NCI-H2029 treated with DMSO at 0.1 percent for 48 hours (cell line): ENCODE data around the gene AGA.

ENCODE experiments used
- DNase-seq: peaks from one replicate; lab custom pipeline; 2025; lab: John Stamatoyannopoulos, UW

The AGA gene

DNA sequence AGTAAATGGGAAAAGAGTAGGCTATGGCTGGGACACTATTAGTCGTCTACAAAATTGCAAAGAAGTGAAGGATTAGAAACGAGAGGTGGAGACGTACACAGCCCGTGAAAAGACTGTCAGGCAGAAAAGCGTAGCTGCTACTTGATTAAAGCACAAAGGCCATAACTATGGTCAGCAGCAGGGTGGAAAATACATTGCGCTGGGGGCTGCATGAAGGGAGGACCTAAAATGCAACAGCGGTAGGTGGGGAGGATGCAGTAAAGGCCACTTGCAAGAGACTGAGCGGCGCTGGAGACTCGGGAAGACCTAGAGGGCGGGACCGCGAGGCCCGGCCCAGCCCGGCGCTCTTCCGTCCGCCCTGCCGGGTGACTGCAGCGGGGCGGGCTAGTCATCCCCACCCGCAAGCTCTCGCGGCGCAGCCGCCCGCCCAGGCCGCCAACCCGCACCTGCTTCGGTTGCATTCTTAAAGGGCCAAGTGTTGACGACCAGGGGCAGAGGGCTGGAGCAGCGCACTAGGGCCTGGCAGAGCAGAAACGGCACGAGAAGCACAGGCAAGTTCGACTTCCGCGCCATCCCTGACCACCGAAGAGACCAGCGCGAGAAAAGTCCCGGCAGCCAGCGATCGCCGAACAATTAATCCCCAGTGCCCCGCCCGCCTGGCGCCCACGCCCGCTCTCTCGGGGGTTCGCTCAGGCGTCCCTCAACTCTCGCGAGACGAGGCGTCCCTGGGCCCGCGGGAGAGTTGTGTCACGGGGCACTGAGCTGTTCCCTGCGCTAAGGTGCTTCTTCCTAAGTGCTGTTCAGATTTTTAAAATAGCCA, at the start of gene AGA:
Gene AGA (minus strand): TSS at position 635 of the 820 bp plus-strand sequence. CDS start 62 bp downstream, at position 573.
- DNase-seq: peak; percentile 60

DNA sequence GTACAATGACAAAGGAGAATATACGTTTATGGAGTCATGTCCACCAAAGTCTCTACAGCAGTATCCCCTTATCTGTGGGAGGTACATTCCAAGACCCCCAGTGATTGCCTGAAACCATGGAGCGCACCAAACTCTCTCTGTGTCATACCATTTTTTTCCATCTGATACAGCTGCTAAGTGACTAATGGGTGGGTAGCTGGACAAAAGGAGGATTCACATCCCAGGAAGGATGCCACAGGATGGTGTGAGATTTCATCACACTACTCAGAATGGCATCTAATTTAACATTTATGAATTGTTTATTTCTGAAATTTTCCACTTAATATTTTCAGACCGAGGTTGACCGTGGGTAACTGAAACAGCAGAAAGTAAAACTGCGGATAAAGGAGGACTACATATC, 49.8 kb upstream of the AGA start:
- no peak for DNase-seq

DNA sequence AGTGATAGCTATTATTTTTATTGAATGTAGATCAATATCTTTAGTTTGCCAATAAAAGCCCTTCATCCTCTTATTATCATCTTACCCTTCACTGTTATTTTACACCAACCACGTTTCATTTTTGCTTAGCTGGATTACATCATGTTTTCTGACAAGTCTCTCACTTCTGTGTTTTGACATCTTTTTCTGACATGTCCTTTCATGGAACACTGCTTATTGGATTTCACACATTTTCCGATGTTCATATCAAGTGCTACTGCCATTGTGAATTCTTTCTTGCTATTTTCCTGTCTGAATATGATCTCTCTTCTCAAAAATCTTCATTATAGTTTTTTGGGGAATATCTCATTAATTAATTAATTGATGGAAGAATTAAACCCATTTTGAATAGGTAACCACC, 48.5 kb upstream of the AGA start:
- DNase-seq: no peak

DNA sequence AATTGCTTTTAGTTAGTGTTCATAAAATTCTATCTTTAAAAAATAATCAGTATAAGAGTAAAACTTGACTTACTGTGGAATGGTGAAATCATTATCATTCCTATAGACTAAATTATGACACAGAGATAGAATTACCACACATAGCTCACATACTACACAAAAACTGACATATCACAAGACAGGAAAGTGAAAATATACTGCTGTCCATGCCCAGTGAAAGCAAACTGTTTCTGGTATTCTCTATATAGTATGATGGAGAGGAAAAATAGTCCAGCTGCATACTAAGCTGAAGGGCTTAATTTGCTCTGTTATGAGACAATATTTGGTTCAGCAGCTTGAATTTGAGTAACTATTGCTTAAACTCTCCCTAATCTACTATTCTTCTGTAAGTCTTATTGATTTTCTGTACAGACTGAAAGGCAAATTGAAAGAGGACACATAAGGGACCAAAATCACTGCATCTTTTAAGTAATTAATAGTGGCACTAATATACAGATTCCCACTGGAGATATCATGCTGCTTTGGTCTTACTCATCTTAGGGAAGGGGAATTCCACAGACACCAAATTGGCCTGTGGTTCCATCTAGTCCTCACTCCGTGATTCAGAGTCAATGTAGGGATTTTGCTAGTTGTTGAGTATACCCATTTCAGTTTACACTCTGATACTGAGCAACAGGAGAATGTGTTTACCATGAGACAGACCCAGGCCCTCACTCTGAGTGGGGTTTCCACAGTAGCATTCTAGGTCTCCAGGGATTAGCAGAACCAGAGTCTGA, 47.4 kb upstream of the AGA start:
- no peak for DNase-seq

DNA sequence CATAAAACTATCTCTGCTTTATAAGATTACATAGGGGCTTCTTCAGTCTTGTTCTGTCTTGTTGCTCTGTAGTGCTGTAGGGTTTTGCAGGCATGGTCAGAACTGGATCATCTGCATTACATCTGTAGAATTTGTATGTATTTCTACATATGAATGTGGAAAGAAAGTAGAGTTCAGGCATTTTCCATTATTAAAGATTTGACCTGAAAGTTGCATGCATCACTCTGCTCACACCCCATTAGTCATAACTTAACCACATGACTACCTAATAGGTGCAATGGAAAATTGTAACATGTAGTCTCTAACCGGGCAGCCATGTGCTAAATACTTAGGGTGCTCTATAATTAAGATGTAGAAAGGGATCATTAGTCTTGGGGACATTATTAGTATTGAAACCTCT, 45.7 kb upstream of the AGA start:
- no peak for DNase-seq

DNA sequence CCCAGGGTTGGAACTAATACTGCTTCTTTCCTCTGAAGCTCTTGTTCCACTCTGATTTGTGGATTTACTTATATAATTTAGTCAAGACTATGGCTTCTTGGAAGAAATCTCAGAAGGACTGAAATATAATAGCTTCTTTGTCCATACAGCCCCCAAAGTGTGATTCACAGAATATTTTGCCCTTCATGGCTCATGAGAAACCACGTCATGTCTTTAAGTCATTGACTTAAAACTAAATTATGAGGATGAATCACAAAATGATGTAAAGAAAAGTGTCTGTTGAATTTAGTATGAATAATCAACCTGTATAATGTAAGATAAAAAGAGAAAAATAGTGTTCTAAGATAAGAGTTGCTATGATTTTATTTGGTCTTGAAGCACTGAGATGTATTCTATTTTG, 43.3 kb upstream of the AGA start:
- no peak for DNase-seq

DNA sequence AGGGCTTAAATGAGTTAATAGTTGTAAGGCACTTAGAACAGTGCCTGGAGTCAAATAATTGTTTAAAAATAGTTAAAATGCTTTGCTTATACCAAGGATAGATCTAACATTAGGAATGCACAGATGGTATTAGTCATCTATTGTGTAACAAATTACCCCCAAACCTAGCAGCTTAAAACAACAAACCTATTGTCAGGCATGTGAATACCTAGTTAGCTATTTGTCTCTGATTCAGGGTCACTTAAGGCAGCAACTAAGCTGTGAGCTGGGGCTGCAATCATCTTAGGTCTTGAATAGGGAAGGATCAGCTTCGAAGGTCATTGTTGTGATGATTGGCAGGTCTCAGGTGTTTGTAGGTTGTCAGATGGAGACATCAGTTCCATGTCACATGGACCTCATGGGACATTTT, 42.4 kb upstream of the AGA start:
- no peak for DNase-seq

DNA sequence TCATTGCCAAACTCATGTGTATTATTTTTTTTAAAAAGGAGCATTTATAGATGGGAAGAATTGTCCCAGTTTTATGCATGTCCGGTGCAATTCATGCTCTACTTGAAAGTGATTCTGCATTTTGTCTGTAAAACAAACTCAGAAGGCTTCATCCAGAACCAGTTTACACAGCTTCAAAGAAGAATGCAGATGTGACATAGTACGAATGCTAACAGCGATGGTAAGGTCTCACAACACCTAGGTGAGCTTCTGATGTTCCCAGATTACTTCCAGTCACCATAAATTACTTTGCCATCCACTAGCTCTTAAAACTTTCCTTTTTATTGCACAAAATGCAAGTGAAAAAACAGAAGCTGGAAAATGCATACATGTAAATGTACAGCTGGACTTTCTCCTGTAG, 41.5 kb upstream of the AGA start:
- DNase-seq: no peak

DNA sequence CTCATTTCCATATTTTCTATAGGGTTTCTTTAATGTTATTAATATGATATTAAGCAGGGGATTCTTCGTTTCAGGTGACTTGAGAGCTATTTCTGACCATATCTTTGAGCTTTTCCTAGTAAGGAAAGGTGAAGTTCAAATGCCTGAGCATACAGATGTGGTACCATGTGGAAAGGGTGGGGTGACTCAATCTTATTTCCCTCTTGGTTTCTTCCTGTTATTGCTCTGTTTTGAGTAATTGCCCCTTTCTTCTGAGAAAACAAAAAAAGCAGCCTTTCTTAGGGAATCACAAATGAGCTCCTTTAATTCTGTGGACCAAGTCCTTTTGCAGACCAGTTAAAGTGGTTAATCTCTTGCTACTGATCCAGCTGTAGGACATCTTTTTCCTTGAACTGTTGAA, 41.0 kb upstream of the AGA start:
- DNase-seq: no peak

DNA sequence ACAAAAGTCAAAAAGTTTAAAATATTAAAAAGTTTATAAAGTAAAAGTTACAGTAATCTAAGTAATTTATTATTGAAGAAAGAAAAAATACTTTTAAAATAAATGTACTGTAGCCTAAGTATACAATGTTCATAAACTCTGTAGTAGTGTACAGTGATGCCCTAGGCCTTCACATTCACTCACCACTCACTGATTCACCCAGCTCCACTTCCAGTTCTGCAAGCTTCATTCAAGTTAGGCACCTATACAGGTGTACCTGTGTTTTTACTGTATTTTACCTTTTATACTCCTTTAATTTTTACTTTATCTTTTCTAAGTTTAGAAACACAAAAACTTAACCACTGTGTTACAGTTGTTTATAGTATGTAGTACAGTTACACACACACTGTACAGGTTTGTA, 40.1 kb upstream of the AGA start:
- no peak for DNase-seq

DNA sequence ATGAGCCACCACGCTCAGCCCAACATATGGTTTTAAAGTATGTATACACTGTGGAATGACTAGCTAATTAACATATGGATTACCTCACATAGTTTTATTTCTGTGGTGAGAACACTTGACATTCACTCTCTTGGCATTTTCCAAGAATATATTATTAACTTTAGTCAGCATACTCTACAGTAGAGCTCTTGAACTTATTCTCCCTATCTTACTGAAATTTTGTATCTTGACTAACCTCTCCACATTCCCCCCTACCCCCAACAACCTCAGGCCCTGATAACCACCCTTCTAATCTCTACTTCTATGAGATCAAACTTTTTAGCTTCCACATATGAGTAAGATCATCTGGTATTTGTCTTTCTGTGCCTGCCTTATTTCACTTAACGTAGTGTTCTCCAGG, 38.6 kb upstream of the AGA start:
- DNase-seq: no peak

DNA sequence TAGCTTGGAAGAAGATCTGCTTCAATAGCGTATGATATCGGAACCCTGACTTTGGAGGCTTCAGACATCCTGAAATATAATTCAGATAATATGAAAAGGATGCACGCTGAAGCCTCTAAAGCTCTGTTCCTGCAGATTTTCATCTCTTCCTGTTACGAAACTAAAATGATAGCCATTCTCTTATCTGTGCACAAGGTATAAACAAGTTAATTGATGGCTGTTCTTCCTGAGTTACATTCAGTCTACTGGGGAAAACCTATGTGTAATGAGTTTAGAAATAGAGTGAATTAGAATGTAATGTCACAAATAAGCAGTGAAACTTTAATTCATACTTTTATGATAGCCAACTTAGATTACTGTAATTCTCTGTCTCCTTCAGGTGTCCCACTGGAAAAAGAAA, 36.8 kb upstream of the AGA start:
- no peak for DNase-seq

DNA sequence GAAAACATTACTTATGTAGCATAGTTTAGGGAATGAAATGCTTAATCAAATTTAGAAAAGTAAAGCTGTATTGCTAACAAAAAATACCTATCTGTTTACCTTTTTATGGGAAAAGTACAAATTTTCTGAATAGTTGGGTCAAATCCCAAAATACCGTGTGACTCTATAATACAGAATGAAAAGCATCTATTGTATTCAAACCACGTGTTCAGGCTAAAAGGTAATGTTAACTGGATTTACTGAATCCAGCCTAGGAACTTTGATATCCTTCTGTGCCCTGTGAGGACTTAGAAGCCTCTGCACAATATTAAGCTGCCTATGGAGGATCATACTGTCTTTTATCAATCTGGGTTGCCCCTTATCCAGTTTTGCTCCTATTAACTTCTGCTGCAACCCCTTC, 36.3 kb upstream of the AGA start:
- DNase-seq: no peak

DNA sequence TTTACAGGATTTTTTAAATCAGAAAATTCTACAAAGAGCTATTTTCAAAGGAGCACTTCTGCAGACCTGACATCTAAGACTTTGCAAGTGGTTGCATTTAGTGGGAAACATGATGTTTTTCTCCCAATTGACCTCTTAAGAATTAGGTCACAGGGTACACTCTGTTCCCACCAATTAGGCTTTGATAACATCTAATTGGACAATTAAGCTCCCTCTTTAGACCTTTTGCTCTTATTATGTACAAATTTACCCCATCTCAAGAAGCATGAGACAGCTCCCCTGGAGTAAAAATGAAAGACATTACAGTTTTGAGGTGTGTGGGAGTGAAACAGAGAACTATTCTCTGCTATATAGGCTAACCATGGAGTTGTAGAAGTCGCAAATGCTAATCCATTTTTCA, 31.8 kb upstream of the AGA start:
- no peak for DNase-seq

DNA sequence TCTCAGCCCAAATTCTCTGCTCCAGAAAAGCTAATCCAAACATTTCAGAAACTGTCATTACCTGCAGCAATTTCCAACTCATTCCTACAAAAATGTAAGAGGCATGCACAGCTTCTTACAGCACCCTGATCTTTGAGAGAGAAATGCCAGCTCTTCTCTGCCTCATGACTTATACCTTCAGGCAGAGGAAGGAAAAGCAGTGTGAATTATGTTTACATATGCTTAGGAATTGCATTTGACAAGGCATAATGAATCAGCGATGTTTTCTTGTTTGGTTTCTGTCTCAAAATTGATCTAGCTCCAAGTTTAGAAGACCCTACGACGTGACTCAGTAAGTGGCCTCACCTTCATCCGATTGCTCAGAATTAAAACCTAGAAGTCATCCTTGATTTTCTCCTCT, 21.8 kb upstream of the AGA start:
- no peak for DNase-seq

DNA sequence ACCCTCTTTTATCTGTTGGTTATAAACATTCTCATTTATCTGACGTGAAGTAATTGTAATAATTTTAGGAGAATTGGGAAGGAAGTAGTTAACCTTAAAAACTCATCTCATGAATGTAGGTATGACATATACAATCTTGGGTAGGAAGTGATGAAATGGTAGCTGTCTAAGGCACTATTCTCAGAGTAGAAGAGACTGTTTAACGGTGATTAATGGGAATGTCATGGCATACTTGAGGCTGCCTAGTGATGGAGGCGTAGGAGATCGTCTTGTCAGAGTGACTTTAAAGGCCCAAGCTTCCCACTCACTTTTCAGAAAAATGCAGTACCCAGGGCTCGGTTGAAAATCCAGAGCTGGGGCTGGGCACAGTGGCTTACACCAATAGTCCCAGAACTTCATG, 19.4 kb upstream of the AGA start:
- DNase-seq: no peak

DNA sequence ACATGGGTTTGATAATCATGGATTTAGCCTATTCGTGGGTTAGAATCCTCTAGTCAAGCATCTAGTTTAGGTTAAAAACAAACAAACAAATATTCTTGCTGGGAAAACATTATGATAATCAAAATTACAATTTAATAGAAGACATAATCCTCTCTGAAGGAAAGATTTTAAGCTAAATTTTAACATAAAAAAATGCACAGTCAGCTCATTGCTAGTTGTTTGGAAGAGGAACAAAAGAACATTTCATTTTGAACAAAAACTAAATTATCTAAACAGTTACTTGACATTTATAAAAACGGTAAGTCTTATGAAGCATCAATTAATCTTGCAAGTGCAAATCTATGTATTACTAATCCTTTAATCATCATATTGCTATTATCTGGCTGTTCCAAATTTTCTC, 18.2 kb upstream of the AGA start:
- no peak for DNase-seq

DNA sequence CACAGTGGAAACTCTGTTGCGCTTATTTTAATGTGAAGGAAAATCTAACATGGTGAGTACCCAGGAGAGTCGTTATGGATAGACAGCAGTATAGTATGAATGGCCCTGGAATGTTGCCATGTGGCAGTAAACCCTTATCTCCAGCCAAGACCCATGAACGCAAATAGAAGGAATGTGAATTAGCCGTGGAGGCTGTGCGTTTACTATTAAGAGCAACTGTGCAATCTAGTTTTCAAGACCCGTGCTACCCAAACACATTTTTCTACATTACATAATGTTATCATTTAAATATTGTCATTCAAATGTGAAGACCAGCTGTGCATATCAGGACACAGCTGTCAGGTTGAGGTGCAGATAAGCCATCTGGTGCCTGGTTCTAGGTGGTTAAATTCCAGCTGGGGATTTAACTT, 13.3 kb upstream of the AGA start:
- DNase-seq: peak; percentile 45

DNA sequence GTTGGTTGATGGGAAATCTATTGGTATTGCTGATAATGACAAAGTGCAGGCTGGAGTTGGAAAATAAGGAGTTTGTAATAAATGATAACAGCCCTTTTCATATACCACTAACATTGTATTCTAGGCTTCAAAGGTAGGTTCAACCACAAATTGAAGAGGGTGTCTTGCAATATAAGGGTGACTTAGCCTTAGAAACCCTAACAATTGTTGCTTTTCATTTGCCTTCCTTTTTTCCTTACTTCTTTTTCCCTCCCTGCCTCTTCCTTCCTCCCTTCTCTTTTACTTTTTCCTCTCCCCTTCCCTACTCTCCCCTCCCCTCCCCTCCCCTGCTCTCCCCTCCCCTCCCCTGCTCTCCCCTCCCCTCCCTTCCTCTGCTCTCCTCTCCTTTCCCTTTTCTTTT, 10.9 kb upstream of the AGA start:
- DNase-seq: no peak

DNA sequence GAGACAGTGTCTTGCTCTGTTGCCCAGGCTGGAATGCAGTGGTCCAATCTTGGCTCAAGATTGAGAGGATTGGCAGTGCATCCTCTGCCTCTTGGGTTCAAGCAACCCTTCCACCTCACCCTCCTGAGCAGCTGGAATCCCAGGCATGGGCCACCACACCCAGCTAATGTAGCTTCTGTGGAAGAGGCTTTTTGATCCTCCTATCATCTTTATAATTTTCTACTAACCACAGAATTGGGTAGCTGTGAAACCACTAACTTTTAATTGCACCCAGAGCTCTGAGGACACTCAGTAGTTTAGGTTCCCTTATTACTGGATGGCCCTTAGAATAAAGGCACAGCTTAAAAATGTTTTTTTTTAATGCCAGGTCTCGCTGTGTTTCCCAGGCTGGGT, 8.9 kb upstream of the AGA start:
- DNase-seq: no peak

DNA sequence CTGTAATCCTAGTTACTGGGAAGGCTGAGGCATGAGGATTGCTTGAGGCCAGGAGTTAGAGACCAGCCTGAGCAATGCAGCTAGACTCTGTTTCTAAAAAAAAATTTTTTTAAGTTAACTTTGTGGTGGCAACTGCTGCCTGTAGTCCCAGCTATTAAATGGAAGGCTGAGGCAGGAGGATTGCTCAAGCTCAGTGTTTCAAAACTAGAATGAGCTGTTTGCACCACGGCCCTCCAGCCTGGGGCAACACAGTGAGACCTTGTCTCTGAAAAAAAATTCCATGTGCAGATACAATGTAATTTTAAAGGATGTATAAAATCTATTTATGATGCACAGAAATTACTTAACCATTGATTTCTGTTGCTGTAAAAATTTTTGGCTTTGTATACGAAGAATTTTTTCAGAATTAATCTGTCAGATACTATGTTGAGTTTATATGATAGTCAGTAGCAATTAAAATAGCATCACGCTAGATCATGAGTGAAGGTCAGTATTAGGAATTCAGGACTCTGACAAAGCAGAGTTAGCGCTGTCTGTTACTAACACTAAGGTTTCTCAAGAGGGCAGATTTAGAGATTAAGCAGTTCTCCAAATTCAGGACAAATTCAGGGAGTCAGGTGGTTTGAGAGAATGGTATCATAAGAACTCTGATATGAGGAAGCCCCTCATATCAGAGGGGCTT, 8.3 kb upstream of the AGA start:
- no peak for DNase-seq

DNA sequence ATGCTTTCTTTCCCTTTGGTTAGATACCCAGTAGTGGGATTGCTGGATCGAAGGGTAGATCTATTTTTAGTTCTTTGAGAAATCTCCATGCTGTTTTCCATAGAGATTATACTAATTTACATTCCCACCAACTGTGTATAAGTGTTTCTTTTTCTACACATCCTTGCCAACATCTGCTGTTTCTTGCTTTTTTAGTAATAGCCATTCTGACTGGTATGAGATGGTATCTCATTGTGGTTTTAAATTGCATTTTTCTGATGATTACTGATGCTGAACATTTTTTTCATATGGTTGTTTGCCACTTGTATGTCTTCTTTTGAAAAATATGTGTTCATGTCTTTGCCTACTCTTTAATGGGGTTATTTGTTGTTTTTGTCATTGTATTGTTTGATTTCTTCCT, 6.6 kb upstream of the AGA start:
- no peak for DNase-seq

DNA sequence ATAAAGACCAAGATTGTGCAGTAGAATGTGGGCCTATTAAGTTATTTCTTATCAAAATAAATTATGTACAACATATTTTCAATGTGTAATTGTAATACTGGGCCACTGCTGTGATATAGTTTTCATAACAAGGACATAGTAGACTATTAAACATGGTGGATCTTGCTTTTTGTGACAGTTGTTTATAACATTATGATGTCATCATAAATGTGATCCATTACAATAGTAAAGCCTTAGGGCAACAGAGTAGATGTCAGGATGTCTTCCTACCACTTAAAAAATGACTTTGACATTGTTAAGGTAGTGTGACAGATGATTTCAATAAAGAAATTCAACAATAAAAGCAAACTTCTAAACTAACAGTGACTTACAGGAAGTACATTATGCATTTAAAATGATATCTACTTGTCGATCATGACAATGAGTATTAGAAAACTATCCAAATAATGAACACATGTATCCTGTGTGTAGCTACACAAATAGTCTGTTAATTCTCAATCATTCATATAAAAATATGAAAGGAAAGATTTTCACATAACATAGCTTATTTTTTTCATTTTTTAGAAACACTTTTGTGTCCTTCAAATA, 5.3 kb upstream of the AGA start:
- no peak for DNase-seq
